ENCODE results near the gene KIF2A.

The KIF2A gene

GRCh38 chr5:62308439-62308838, 2.4 kb downstream of the KIF2A start:
- TF ChIP-seq ZNF274 (IDR thresholded peaks at IDR 0.05; ENCODE audit: low read depth, low read length), result no peak
- H3K4me3 ChIP-seq (ENCODE audit: low read length), result no peak overlapping the region; the same call in 1 of the 2 replicates

- no peak overlapping the region for H3K4me3 ChIP-seq (ENCODE audit: low read length)
- TF ChIP-seq ZNF274 (IDR thresholded peaks at IDR 0.05; ENCODE audit: low read depth, low read length), result no peak
Measured at GRCh38 chr5:62309107-62309506, 3.1 kb downstream of the KIF2A start.

GRCh38 chr5:62310426-62311143, 4.6 kb downstream of the KIF2A start:
- TF ChIP-seq ZNF274 (IDR thresholded peaks at IDR 0.05; ENCODE audit: low read depth, low read length), result no peak
- no peak overlapping the region; the same call in 1 of the 2 replicates for H3K4me3 ChIP-seq (ENCODE audit: low read length)

GRCh38 chr5:62312036-62312435, 6.0 kb downstream of the KIF2A start:
- H3K4me3 ChIP-seq (ENCODE audit: low read length), result no peak overlapping the region
- no peak for TF ChIP-seq ZNF274 (IDR thresholded peaks at IDR 0.05; ENCODE audit: low read depth, low read length)

GRCh38 chr5:62312674-62313073, 6.7 kb downstream of the KIF2A start:
- no peak for TF ChIP-seq ZNF274 (IDR thresholded peaks at IDR 0.05; ENCODE audit: low read depth, low read length)
- H3K4me3 ChIP-seq (ENCODE audit: low read length), result no peak overlapping the region

DNA sequence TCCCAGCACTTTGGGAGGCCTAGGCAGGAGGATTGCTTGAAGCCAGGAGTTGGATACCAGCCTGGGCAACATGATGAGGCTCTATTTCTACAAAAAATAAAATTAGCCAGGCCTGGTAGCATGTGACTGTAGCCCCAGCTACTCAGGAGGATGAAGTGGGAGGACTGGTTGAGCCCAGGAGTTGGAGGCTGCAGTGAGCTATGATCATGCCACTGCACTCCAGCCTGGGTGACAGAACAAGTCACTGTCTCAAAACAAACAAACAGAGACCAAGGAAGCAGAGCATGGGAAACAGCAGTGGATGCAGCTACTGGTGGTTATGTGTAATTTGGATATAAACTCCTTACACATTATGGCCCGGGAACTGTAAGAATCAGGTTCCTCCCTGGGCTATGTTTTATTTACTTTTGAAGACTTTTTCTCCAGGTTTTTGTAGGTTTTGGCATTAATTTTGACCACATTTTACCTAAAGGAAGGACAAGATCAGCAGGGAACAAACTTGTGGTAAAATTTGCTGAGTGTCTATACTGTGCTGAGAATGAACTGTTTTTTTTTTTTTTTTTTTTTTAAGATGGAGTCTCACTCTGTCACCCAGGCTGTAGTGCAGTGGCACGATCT, 8.3 kb downstream of the KIF2A start:
- TF ChIP-seq ZNF274 (IDR thresholded peaks at IDR 0.05; ENCODE audit: low read depth, low read length), result no peak
- H3K4me3 ChIP-seq (ENCODE audit: low read length), result no peak overlapping the region

GRCh38 chr5:62315376-62316175, 9.6 kb downstream of the KIF2A start:
- H3K4me3 ChIP-seq (ENCODE audit: low read length), result no peak overlapping the region
- TF ChIP-seq ZNF274 (IDR thresholded peaks at IDR 0.05; ENCODE audit: low read depth, low read length), result no peak

- H3K4me3 ChIP-seq (ENCODE audit: low read length), result no peak overlapping the region
- no peak for TF ChIP-seq ZNF274 (IDR thresholded peaks at IDR 0.05; ENCODE audit: low read depth, low read length)
Measured at GRCh38 chr5:62316176-62316502, 10.1 kb downstream of the KIF2A start.

DNA sequence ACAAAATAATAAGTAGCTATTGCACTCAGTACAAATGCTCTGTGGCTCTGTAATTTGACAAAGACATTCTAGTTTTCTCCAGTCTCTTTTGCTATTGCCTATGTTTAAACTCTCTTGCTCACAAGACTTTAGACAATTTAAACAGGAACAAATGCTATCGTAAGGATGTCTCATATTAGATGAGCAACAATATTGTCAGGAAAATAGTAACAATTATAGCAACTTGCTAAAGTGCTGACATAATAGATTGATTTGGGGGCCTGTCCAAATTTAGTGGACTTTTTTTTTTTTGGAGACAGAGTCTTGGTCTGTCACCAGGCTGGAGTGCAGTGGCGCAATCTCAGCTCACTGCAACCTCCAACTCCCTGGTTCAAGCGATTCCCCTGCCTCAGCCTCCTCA, 11.8 kb downstream of the KIF2A start:
- TF ChIP-seq ZNF274 (IDR thresholded peaks at IDR 0.05; ENCODE audit: low read depth, low read length), result no peak
- H3K4me3 ChIP-seq (ENCODE audit: low read length), result no peak overlapping the region

GRCh38 chr5:62322484-62322883, 16.5 kb downstream of the KIF2A start:
- no peak for TF ChIP-seq ZNF274 (IDR thresholded peaks at IDR 0.05; ENCODE audit: low read depth, low read length)
- no peak overlapping the region for H3K4me3 ChIP-seq (ENCODE audit: low read length)

GRCh38 chr5:62326302-62326701, 20.3 kb downstream of the KIF2A start:
- H3K4me3 ChIP-seq (ENCODE audit: low read length), result no peak overlapping the region
- TF ChIP-seq ZNF274 (IDR thresholded peaks at IDR 0.05; ENCODE audit: low read depth, low read length), result no peak

- H3K4me3 ChIP-seq (ENCODE audit: low read length), result no peak overlapping the region
- TF ChIP-seq ZNF274 (IDR thresholded peaks at IDR 0.05; ENCODE audit: low read depth, low read length), result no peak
Measured at GRCh38 chr5:62326702-62327101, 20.7 kb downstream of the KIF2A start.

GRCh38 chr5:62327138-62328053, 21.4 kb downstream of the KIF2A start:
- H3K4me3 ChIP-seq (ENCODE audit: low read length), result no peak overlapping the region
- no peak for TF ChIP-seq ZNF274 (IDR thresholded peaks at IDR 0.05; ENCODE audit: low read depth, low read length)

All from GM08714 (cell line).